Kidney (tissue), 14 donors: ENCODE data around the gene MFRP. TPM values are rescaled to one million over a fixed set of nuclear protein-coding genes. Genes with fewer than 3 reads are reported as not detected.

Experiments
- DNase-seq, 5 donors: peaks; one replicate each; pipeline ENCODE4 v3.0.0-alpha.2; 2013 to 2020
- FAIRE-seq: peaks from 2 replicates; lab custom pipeline; 2012; peaks lifted over from hg19 to GRCh38; lab: Jason Lieb, UNC
- H3K27ac ChIP-seq, 2 donors: one replicate each; pipeline ENCODE4 v1.7.0; 2013; ENCODE audit warnings: low read depth in 2 of 2, low read length in 2 of 2, inconsistent platforms in 1 of 2
- H3K27me3 ChIP-seq: one replicate; pipeline ENCODE4 v1.7.1; 2013; ENCODE audit warnings: low read length, inconsistent platforms; ENCODE audit not compliant: control insufficient read depth, insufficient read depth
- H3K36me3 ChIP-seq, 3 donors: one replicate each; pipeline versions ENCODE4 v1.7.0 to v1.7.1; 2013; ENCODE audit warnings: low read length in 3 of 3, control low read depth in 1 of 3, inconsistent platforms in 1 of 3; ENCODE audit not compliant: insufficient read depth in 3 of 3, control insufficient read depth in 2 of 3
- H3K4me1 ChIP-seq, 3 donors: one replicate each; pipeline versions ENCODE4 v1.7.0 to v1.7.1; 2013; ENCODE audit warnings: low read length in 3 of 3, inconsistent platforms in 1 of 3, low read depth in 1 of 3; ENCODE audit not compliant: control insufficient read depth in 2 of 3, insufficient read depth in 2 of 3
- H3K4me3 ChIP-seq, 3 donors: one replicate each; pipeline versions ENCODE4 v1.7.0 to v1.8.1; 2013; ENCODE audit warnings: low read length in 3 of 3, control low read depth in 1 of 3, inconsistent platforms in 1 of 3
- H3K9ac ChIP-seq, 3 donors: one replicate each; pipeline versions ENCODE4 v1.7.0 to v1.7.1; 2013; ENCODE audit warnings: low read length in 3 of 3, control low read depth in 1 of 3, inconsistent platforms in 1 of 3
- H3K9me3 ChIP-seq, 3 donors: one replicate each; pipeline versions ENCODE4 v1.7.0 to v1.7.1; 2013; ENCODE audit warnings: low read length in 3 of 3, control low read depth in 1 of 3, inconsistent platforms in 1 of 3; ENCODE audit not compliant: control insufficient read depth in 2 of 3, insufficient read depth in 1 of 3
- CTCF ChIP-seq: IDR thresholded peaks from 3 replicates; pipeline ENCODE4 v1.5.1; 2012; ENCODE audit warnings: mild to moderate bottlenecking, moderate library complexity, borderline replicate concordance; ENCODE audit not compliant: insufficient read depth; ENCODE audit errors: extremely low read depth
- intact Hi-C: fragments of 100-400 bp; cut with DNase I; formaldehyde crosslinking; loops from one replicate; pipeline ENCODE4 v1.11.1; 2022
- polyA plus RNA-seq: library from polyadenylated mRNA; stranded (reverse); fragments of 350-450 nt; fragmentation: Illumina TruSeq; extraction: RNeasy Lipid Tissue Mini Kit (QIAGEN cat#74804); gene quantifications from one replicate; pipeline ENCODE4 v1.2.3, GENCODE V29; 2014; ENCODE audit warnings: low read depth, low replicate concordance; ENCODE audit not compliant: insufficient read depth
- total RNA-seq: library from RNA; stranded (reverse); fragmentation: NEBNext Ultra II Directional; extraction: Animal tissue kit (Norgen Biotek cat#: 25700); gene quantifications from one replicate; pipeline ENCODE4 v1.2.1, GENCODE V29; 2021
- donor health status: control.
- donor health status: control.
- donor health status: control.
- donor health status: control.
- donor health status: control.
- donor health status: DM: yes; HTN: yes; CAD: no.
- donor health status: Normal renal cell carcinoma (clear cell type).

The MFRP gene
- total and polyA plus RNA-seq, 2 donors from 2014 or later = not detected

GRCh38 chr11:119310682-119311052, 35.8 kb downstream of the MFRP start:
- H3K9me3 ChIP-seq = no peaks in the 10 kb centered on the region
- TF ChIP-seq CTCF = no peak
- no peak overlapping the region for H3K4me3 ChIP-seq
- DNase-seq (no peak), FAIRE-seq (no peak)
- H3K9ac ChIP-seq = no peak overlapping the region
- H3K27me3 ChIP-seq = no peaks in the 10 kb centered on the region
- no peak overlapping the region for H3K27ac ChIP-seq
- no peaks in the 10 kb centered on the region for H3K36me3 ChIP-seq
- peaks cover 0 to 8% (median 4%) of the 10 kb centered on the region in 3 donors for H3K4me1 ChIP-seq
- intact Hi-C loops = no loop called here

- no peak for FAIRE-seq
- no peak for DNase-seq
- H3K4me3 ChIP-seq = no peak overlapping the region
- intact Hi-C loops = no loop called here
- TF ChIP-seq CTCF = no peak
- no peaks in the 10 kb centered on the region for H3K36me3 ChIP-seq
- H3K9me3 ChIP-seq = no peaks in the 10 kb centered on the region
- no peak overlapping the region for H3K9ac ChIP-seq
- H3K27ac ChIP-seq = no peak overlapping the region
- no peaks in the 10 kb centered on the region for H3K27me3 ChIP-seq
- peaks cover 0 to 4% (median 0%) of the 10 kb centered on the region in 3 donors for H3K4me1 ChIP-seq
Measured at GRCh38 chr11:119309953-119310681, 36.4 kb downstream of the MFRP start.

- no peaks in the 10 kb centered on the region for H3K27me3 ChIP-seq
- FAIRE-seq = no peak
- intact Hi-C loops = no loop called here
Measured at GRCh38 chr11:119309411-119309810, 37.1 kb downstream of the MFRP start.

More at GRCh38 chr11:119309411-119309810, 37.1 kb downstream of the MFRP start:
- no peak for TF ChIP-seq CTCF
- no peaks in the 10 kb centered on the region for H3K9me3 ChIP-seq
- no peak overlapping the region for H3K4me3 ChIP-seq
- no peaks in the 10 kb centered on the region for H3K36me3 ChIP-seq
- no peak overlapping the region for H3K27ac ChIP-seq
- no peaks in the 10 kb centered on the region for H3K4me1 ChIP-seq
- no peak overlapping the region for H3K9ac ChIP-seq
- no peak for DNase-seq
